ENCODE results near the gene TUBA1C.
"Not testable (repeated sequence)": the region's sequence is repeated elsewhere in the genome, so short reads cannot be mapped to it uniquely, and the experiment has no call there.

DNA sequence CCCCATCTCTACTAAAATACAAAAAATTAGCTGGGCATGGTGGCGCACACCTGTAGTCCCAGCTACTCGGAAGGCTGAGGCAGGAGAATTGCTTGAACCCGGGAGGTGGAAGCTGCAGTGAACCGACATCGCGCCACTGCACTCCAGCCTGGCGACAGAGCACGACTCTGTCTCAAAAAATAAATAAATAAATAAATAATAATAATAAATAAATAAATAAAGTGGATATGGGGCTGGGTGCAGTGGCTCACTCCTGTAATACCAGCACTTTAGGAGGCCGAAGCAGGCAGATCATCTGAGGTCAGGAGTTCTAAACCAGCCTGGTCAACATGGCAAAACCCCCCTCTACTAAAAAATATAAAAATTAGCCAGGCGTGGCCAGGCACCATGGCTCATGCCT is 52.2 kb downstream of the TUBA1C start:
- TF ChIP-seq, protein P1, sequence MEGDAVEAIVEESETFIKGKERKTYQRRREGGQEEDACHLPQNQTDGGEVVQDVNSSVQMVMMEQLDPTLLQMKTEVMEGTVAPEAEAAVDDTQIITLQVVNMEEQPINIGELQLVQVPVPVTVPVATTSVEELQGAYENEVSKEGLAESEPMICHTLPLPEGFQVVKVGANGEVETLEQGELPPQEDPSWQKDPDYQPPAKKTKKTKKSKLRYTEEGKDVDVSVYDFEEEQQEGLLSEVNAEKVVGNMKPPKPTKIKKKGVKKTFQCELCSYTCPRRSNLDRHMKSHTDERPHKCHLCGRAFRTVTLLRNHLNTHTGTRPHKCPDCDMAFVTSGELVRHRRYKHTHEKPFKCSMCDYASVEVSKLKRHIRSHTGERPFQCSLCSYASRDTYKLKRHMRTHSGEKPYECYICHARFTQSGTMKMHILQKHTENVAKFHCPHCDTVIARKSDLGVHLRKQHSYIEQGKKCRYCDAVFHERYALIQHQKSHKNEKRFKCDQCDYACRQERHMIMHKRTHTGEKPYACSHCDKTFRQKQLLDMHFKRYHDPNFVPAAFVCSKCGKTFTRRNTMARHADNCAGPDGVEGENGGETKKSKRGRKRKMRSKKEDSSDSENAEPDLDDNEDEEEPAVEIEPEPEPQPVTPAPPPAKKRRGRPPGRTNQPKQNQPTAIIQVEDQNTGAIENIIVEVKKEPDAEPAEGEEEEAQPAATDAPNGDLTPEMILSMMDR (optimal IDR thresholded peaks at IDR 0.05 in 1 of 3, IDR thresholded peaks at IDR 0.05 in 1 of 3, conservative IDR thresholded peaks at IDR 0.05 in 1 of 3; ENCODE audit: extremely low read depth in 1 of 3, insufficient read depth in 2 of 3, low read length in 3 of 3) = not testable (repeated sequence)
- not testable (repeated sequence) for TF ChIP-seq EZH2 (IDR thresholded peaks at IDR 0.05; ENCODE audit: low read length)
